GM13976 (cell line): ENCODE data around the gene GPRC5D.

Experiments
- DNase-seq: peaks from one replicate; pipeline ENCODE4 v3.0.0; 2012; ENCODE audit warnings: low spot score
- in situ Hi-C: fragments of 300-500 bp; cut with MboI; formaldehyde crosslinking; loops from one replicate; pipeline ENCODE4 v1.12.0; 2022; ENCODE audit warnings: low sequenced_read_pairs, mixed read lengths, inconsistent platforms; ENCODE audit not compliant: unreplicated experiment
- TF ChIP-seq, protein P1 (sequence below): IDR thresholded peaks from 2 replicates; pipeline ENCODE4 v1.5.1; 2012; ENCODE audit warnings: borderline replicate concordance, mild to moderate bottlenecking; ENCODE audit not compliant: insufficient read depth; ENCODE audit errors: extremely low read depth, missing control alignments, control extremely low read depth

Gene GPRC5D

DNA sequence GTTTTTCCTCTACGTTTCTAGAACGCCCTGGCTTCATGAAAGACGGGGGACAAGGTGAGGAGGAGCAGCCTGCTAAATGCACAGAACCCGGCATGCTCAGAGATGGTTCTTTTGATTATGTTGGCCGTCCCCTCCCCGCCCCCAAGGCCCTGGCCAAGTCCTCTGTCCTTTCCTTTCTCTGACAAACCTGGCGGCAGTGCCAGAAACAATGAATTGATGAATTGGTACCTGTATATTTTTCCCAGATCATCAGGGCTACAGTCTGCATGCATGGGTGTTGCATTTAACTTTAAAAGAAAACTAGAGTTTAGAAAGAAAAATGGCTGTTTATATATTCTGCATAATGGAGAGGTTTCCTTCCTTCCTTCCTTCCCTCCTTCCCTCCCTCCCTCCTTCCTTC, 29.0 kb downstream of the GPRC5D start:
- no peak for DNase-seq
- TF ChIP-seq, protein P1, sequence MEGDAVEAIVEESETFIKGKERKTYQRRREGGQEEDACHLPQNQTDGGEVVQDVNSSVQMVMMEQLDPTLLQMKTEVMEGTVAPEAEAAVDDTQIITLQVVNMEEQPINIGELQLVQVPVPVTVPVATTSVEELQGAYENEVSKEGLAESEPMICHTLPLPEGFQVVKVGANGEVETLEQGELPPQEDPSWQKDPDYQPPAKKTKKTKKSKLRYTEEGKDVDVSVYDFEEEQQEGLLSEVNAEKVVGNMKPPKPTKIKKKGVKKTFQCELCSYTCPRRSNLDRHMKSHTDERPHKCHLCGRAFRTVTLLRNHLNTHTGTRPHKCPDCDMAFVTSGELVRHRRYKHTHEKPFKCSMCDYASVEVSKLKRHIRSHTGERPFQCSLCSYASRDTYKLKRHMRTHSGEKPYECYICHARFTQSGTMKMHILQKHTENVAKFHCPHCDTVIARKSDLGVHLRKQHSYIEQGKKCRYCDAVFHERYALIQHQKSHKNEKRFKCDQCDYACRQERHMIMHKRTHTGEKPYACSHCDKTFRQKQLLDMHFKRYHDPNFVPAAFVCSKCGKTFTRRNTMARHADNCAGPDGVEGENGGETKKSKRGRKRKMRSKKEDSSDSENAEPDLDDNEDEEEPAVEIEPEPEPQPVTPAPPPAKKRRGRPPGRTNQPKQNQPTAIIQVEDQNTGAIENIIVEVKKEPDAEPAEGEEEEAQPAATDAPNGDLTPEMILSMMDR: no peak
- in situ Hi-C loops: no loop called here

DNA sequence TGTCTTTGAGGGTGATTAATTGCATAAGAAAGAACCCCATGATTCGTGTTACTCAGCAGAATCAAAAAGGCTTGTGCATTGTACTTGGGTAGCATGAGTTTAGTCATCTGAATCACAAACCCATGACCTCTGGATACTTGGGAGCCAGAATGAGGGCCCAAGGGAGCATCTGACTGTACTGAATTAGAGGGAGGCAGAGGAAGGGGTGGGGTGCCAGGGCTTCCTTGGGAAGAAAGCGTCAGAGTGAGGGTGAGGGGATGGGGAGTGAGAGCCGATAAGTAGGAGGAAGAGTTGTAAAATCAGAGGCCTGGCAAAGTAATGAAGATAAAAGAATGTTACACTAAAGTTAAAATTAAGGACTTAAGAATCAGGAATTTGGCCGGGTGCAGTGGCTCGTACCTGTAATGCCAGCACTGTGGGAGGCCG, 29.8 kb downstream of the GPRC5D start:
- in situ Hi-C loops: no loop called here
- TF ChIP-seq, protein P1: no peak
- DNase-seq: no peak

DNA sequence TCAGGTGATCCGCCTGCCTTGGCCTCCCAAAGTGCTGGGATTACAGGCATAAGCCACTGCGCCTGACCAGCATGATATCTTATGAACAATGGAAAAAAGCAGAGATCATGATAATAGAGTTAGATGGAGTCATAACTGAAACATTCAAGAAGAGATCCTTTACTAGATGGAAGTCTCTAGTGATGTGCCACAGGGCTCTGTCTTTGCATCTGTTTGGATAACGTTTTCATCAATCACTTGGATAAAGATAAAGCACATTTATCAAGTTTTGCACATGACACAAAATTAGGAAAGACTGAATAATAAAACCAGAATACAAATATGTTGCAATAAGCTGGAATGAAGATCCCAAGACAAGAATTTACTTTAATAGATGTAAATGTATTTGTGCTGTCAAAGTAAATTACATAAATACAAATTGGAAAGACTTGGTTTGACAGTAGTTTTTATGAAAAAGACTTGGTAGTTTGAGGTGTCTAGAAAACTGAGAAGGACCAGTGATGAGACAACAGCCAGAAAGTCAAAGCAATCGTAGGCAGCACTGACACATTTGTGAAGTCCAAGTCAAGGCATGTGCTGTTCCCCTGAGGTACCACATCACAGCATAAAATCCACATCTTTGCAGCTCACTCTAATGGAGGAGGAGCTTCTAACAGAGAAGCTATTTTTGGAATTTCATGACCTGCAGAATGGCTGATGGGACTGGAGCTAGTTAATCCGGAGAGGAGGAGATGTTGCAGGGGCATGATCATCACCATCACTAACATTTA, 32.1 kb downstream of the GPRC5D start:
- no peak for DNase-seq
- in situ Hi-C loops: no loop called here
- TF ChIP-seq, protein P1: no peak

DNA sequence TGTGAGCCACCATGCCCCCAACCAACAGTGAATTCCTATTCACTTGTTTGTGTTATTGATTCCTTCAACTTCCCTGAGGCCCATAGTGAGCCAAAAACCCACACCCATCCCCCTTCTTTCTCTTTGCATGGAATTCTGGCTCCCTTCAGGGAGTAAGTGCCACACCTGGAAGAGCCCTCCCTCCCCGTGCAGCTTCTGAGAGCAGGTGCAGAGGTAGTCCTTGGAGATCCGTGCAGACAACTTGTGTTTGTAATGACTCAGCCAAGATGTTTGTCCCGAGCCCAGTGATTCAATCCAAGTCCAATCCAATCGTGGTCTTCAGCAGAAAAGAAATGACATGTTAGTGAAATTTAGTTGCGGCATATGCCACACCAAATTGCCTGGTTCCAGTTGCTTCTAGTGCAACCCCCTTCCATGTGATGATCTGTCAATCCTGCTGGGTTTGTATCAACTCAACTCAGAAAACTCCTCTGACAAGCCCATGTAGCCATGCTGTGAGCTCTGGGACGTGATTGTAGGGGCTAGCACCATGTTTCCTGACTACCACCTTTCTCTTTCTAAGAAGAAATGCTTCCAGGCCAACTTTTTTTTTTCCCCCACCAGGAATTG, 33.1 kb downstream of the GPRC5D start:
- DNase-seq: no peak
- TF ChIP-seq, protein P1: no peak
- in situ Hi-C loops: no loop called here

DNA sequence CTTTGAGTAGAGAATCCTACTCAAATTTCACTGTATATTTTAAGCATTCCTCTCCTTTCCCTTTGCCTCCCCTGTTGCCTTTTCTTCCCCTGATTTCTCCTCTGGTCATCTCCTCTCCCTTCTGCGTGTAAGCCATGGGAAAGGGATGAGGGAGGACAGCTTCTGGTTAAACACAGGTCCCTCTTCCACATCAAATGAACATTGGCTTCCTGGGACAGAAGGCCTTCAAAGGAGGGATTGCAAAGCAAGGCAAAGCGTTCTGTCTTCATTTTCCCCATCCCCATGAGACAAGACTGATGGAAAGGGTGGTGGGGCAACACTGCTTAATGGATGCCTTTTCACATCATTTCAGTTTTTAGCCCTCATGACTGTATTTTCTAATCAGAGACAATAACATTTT, 34.5 kb downstream of the GPRC5D start:
- TF ChIP-seq, protein P1: no peak
- DNase-seq: no peak
- in situ Hi-C loops: no loop called here

DNA sequence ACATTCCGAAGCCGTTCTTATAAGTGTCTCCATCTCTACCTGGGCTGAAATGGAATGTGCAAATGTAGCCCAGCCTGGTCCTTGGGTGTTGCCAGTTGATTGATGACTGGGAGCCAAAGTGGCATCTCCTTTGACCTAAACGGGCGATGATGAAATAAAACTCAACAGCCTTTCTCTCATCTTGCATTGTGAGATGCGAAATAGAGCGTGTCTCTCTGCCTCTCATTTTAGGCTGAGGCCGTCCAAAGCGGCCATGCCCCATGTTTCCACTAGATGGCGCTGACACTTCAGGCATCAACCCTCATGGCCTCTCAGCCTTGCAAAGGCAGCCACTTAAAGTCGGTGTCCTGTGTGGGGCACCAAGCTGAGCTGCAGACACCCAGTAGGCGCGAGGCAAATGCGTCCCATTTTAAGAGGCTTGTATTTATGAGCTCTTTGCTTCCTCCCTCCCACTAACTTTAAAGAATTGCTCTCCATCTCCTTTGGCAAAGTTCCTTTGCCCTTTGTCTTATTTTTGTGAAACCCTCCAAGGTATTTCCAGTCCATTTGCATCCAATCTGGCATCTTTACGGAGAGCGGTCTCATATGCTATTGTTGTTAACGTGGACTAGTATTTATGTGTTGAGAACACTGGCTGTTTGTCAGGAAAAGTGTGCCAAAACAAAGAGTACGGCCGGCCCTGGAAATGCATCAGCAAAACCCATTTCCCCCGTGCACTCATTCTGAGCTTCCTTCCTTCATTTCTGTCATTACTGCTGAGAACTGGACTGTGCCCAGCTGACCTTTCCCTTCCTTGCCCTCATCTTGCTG, 35.6 kb downstream of the GPRC5D start:
- TF ChIP-seq, protein P1: peak; percentile 96

More for the DNA sequence above, 35.6 kb downstream of the GPRC5D start:
- DNase-seq: peak; percentile 81
- in situ Hi-C loops: no loop called here
